ENCODE data around the gene SAMD13. TPM values are rescaled to one million over a fixed set of nuclear protein-coding genes. Genes with fewer than 3 reads are reported as not detected.

Gene SAMD13
- total RNA-seq, 1 donor from 2014 or later = not detected

GRCh38 chr1:84298684-84299535, 2.6 kb upstream of the SAMD13 start:
- TF ChIP-seq CTCF (IDR thresholded peaks at IDR 0.05; ENCODE audit: partially characterized antibody, unreplicated experiment) = no peak
- DNase-seq = peak; percentile 54
- Mint-ChIP-seq H3K9me3 (ENCODE audit: unreplicated experiment) (no peaks in the 10 kb centered on the region), H3K36me3 (ENCODE audit: unreplicated experiment) (no peaks in the 10 kb centered on the region), H3K4me1 (ENCODE audit: low read depth, unreplicated experiment) (peaks cover 27% of the 10 kb centered on the region), H3K4me3 (ENCODE audit: unreplicated experiment) (peak overlapping the region; percentile 90), H3K27ac (ENCODE audit: unreplicated experiment) (no peak overlapping the region), H3K27me3 (ENCODE audit: unreplicated experiment) (peaks cover 5% of the 10 kb centered on the region)

GRCh38 chr1:84299536-84300170, 1.9 kb upstream of the SAMD13 start:
- H3K36me3 Mint-ChIP-seq (ENCODE audit: unreplicated experiment) = no peaks in the 10 kb centered on the region
- no peak overlapping the region for H3K27ac Mint-ChIP-seq (ENCODE audit: unreplicated experiment)
- peaks cover 27% of the 10 kb centered on the region for H3K4me1 Mint-ChIP-seq (ENCODE audit: low read depth, unreplicated experiment)
- H3K4me3 Mint-ChIP-seq (ENCODE audit: unreplicated experiment) = peak overlapping the region; percentile 90
- no peak for DNase-seq
- peaks cover 3% of the 10 kb centered on the region for H3K27me3 Mint-ChIP-seq (ENCODE audit: unreplicated experiment)
- no peak for TF ChIP-seq CTCF (IDR thresholded peaks at IDR 0.05; ENCODE audit: partially characterized antibody, unreplicated experiment)
- H3K9me3 Mint-ChIP-seq (ENCODE audit: unreplicated experiment) = no peaks in the 10 kb centered on the region

GRCh38 chr1:84300501-84300900, 1.0 kb upstream of the SAMD13 start:
- Mint-ChIP-seq H3K36me3 (ENCODE audit: unreplicated experiment) (no peaks in the 10 kb centered on the region), H3K4me1 (ENCODE audit: low read depth, unreplicated experiment) (peaks cover 27% of the 10 kb centered on the region), H3K27ac (ENCODE audit: unreplicated experiment) (no peak overlapping the region), H3K9me3 (ENCODE audit: unreplicated experiment) (no peaks in the 10 kb centered on the region), H3K27me3 (ENCODE audit: unreplicated experiment) (peaks cover 3% of the 10 kb centered on the region), H3K4me3 (ENCODE audit: unreplicated experiment) (no peak overlapping the region)
- no peak for DNase-seq
- no peak for TF ChIP-seq CTCF (IDR thresholded peaks at IDR 0.05; ENCODE audit: partially characterized antibody, unreplicated experiment)

- no peak for DNase-seq
- Mint-ChIP-seq H3K27ac (ENCODE audit: unreplicated experiment) (no peak overlapping the region), H3K4me1 (ENCODE audit: low read depth, unreplicated experiment) (peaks cover 27% of the 10 kb centered on the region), H3K9me3 (ENCODE audit: unreplicated experiment) (no peaks in the 10 kb centered on the region), H3K4me3 (ENCODE audit: unreplicated experiment) (no peak overlapping the region), H3K27me3 (ENCODE audit: unreplicated experiment) (peaks cover 3% of the 10 kb centered on the region), H3K36me3 (ENCODE audit: unreplicated experiment) (no peaks in the 10 kb centered on the region)
- no peak for TF ChIP-seq CTCF (IDR thresholded peaks at IDR 0.05; ENCODE audit: partially characterized antibody, unreplicated experiment)
Measured at GRCh38 chr1:84301785-84302385, 377 bp downstream of the SAMD13 start.

Data from glutamatergic neuron (in vitro differentiated cells).